NK-92 (cell line): Measurements from ENCODE around the gene STARD13.

ENCODE experiments used
- DNase-seq: peaks from one replicate; lab custom pipeline; 2025; ENCODE audit not compliant: unreplicated experiment; lab: John Stamatoyannopoulos, UW

Gene STARD13

GRCh38 chr13:33101835-33102234 is 183.7 kb downstream of the STARD13 start:
- no peak for DNase-seq

GRCh38 chr13:33100886-33101285 is 184.7 kb downstream of the STARD13 start:
- DNase-seq, result no peak

GRCh38 chr13:33099860-33100259 is 185.7 kb downstream of the STARD13 start:
- DNase-seq, result no peak

GRCh38 chr13:33096886-33097605 is 188.5 kb downstream of the STARD13 start:
- no peak for DNase-seq

- DNase-seq, result no peak
Observed at GRCh38 chr13:33092073-33092987, 193.2 kb downstream of the STARD13 start.

- no peak for DNase-seq
Observed at GRCh38 chr13:33091415-33091774, 194.2 kb downstream of the STARD13 start.

GRCh38 chr13:33090755-33091414 is 194.7 kb downstream of the STARD13 start:
- no peak for DNase-seq

- no peak for DNase-seq
Observed at GRCh38 chr13:33089311-33089710, 196.2 kb downstream of the STARD13 start.

- DNase-seq, result no peak
Observed at GRCh38 chr13:33087790-33088189, 197.8 kb downstream of the STARD13 start.

- no peak for DNase-seq
Observed at GRCh38 chr13:33087091-33087490, 198.5 kb downstream of the STARD13 start.

- DNase-seq, result no peak
Observed at GRCh38 chr13:33083054-33083453, 202.5 kb downstream of the STARD13 start.

GRCh38 chr13:33081666-33082065 is 203.9 kb downstream of the STARD13 start:
- no peak for DNase-seq

GRCh38 chr13:33080972-33081590 is 204.5 kb downstream of the STARD13 start:
- no peak for DNase-seq

- DNase-seq, result no peak
Observed at GRCh38 chr13:33079960-33080359, 205.6 kb downstream of the STARD13 start.

- DNase-seq, result no peak
Observed at GRCh38 chr13:33078263-33078662, 207.3 kb downstream of the STARD13 start.

GRCh38 chr13:33076001-33076992 is 209.3 kb downstream of the STARD13 start:
- DNase-seq, result no peak

GRCh38 chr13:33073338-33073737 is 212.2 kb downstream of the STARD13 start:
- no peak for DNase-seq

GRCh38 chr13:33072759-33073158 is 212.8 kb downstream of the STARD13 start:
- DNase-seq, result no peak

GRCh38 chr13:33072282-33072681 is 213.3 kb downstream of the STARD13 start:
- DNase-seq, result no peak

GRCh38 chr13:33070713-33071112 is 214.8 kb downstream of the STARD13 start:
- DNase-seq, result no peak
